ENCODE data around the gene GRB10. TPM values are rescaled to one million over a fixed set of nuclear protein-coding genes. Genes with fewer than 3 reads are reported as not detected.

Gene GRB10
- total RNA-seq, 1 donor from 2014 or later = 93.0 TPM

GRCh38 chr7:50728184-50728583 is 54.5 kb downstream of the GRB10 start:
- Mint-ChIP-seq H3K36me3 (ENCODE audit: low read depth) (peaks cover 12% of the 10 kb centered on the region), H3K4me3 (no peak overlapping the region), H3K4me1 (peaks cover 55% of the 10 kb centered on the region), H3K27ac (ENCODE audit: unreplicated experiment) (no peak overlapping the region), H3K9me3 (no peaks in the 10 kb centered on the region), H3K27me3 (ENCODE audit: low read depth) (no peaks in the 10 kb centered on the region)
- TF ChIP-seq CTCF (conservative IDR thresholded peaks at IDR 0.05) = no peak
- DNase-seq (ENCODE audit: low read depth, low spot score) = no peak

GRCh38 chr7:50727711-50728110 is 55.0 kb downstream of the GRB10 start:
- H3K36me3 Mint-ChIP-seq (ENCODE audit: low read depth) = peaks cover 12% of the 10 kb centered on the region
- H3K4me1 Mint-ChIP-seq = peaks cover 50% of the 10 kb centered on the region
- no peak for DNase-seq (ENCODE audit: low read depth, low spot score)
- TF ChIP-seq CTCF (conservative IDR thresholded peaks at IDR 0.05) = no peak
- no peaks in the 10 kb centered on the region for H3K27me3 Mint-ChIP-seq (ENCODE audit: low read depth)
- no peak overlapping the region for H3K27ac Mint-ChIP-seq (ENCODE audit: unreplicated experiment)
- no peaks in the 10 kb centered on the region for H3K9me3 Mint-ChIP-seq
- H3K4me3 Mint-ChIP-seq = no peak overlapping the region

- no peak for DNase-seq (ENCODE audit: low read depth, low spot score)
- H3K4me3 Mint-ChIP-seq = no peak overlapping the region
- H3K36me3 Mint-ChIP-seq (ENCODE audit: low read depth) = peaks cover 12% of the 10 kb centered on the region
- no peak for TF ChIP-seq CTCF (conservative IDR thresholded peaks at IDR 0.05)
- no peak overlapping the region for H3K27ac Mint-ChIP-seq (ENCODE audit: unreplicated experiment)
- H3K4me1 Mint-ChIP-seq = peaks cover 44% of the 10 kb centered on the region
- H3K9me3 Mint-ChIP-seq = no peaks in the 10 kb centered on the region
- no peaks in the 10 kb centered on the region for H3K27me3 Mint-ChIP-seq (ENCODE audit: low read depth)
These were observed 55.6 kb downstream of the GRB10 start for GRCh38 chr7:50727072-50727471.

- Mint-ChIP-seq H3K9me3 (no peaks in the 10 kb centered on the region), H3K27me3 (ENCODE audit: low read depth) (no peaks in the 10 kb centered on the region), H3K4me3 (no peak overlapping the region), H3K4me1 (peaks cover 40% of the 10 kb centered on the region), H3K36me3 (ENCODE audit: low read depth) (peaks cover 5% of the 10 kb centered on the region), H3K27ac (ENCODE audit: unreplicated experiment) (no peak overlapping the region)
- TF ChIP-seq CTCF (conservative IDR thresholded peaks at IDR 0.05) = no peak
- DNase-seq (ENCODE audit: low read depth, low spot score) = no peak
These were observed 56.9 kb downstream of the GRB10 start for GRCh38 chr7:50725774-50726173.

GRCh38 chr7:50724526-50725520 is 57.9 kb downstream of the GRB10 start:
- H3K27ac Mint-ChIP-seq (ENCODE audit: unreplicated experiment) = peak overlapping the region; percentile 13
- H3K27me3 Mint-ChIP-seq (ENCODE audit: low read depth) = no peaks in the 10 kb centered on the region

More at GRCh38 chr7:50724526-50725520, 57.9 kb downstream of the GRB10 start:
- TF ChIP-seq CTCF (conservative IDR thresholded peaks at IDR 0.05) = no peak
- Mint-ChIP-seq H3K9me3 (no peaks in the 10 kb centered on the region), H3K36me3 (ENCODE audit: low read depth) (peaks cover 3% of the 10 kb centered on the region), H3K4me1 (peaks cover 38% of the 10 kb centered on the region), H3K4me3 (no peak overlapping the region)
- no peak for DNase-seq (ENCODE audit: low read depth, low spot score)

Measured in neural crest cell (in vitro differentiated cells).